ENCODE data around the gene ATG9B.

The ATG9B gene, protein sequence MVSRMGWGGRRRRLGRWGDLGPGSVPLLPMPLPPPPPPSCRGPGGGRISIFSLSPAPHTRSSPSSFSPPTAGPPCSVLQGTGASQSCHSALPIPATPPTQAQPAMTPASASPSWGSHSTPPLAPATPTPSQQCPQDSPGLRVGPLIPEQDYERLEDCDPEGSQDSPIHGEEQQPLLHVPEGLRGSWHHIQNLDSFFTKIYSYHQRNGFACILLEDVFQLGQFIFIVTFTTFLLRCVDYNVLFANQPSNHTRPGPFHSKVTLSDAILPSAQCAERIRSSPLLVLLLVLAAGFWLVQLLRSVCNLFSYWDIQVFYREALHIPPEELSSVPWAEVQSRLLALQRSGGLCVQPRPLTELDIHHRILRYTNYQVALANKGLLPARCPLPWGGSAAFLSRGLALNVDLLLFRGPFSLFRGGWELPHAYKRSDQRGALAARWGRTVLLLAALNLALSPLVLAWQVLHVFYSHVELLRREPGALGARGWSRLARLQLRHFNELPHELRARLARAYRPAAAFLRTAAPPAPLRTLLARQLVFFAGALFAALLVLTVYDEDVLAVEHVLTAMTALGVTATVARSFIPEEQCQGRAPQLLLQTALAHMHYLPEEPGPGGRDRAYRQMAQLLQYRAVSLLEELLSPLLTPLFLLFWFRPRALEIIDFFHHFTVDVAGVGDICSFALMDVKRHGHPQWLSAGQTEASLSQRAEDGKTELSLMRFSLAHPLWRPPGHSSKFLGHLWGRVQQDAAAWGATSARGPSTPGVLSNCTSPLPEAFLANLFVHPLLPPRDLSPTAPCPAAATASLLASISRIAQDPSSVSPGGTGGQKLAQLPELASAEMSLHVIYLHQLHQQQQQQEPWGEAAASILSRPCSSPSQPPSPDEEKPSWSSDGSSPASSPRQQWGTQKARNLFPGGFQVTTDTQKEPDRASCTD

DNA sequence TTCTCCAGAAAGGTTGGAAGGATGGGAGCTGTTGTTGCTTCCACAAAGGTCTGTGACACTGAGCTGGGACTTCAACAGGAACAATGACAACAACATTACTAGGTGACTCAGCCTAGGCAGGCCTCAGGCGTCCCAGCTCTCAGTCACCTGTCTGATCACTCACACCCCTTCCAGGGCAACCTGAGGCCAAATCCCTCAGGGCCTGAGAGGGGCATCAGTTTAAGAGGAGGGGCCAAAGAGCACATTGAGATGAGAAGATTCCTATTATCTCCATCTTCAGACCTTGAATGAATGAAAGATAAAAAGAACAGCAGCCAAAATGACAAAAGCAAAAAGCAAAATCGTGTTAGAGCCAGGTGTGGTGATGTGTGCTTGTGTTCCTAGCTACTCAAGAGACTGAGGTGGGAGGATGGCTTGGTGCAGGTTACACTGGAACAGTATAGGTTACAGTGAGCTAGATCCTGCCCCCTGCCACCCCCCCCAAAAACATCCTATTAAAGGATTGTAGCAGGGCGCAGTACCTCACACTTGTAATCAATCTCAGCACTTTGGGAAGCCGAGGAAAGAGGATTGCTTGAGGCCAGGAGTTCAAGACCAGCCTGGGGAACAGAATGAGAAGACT is at the start of gene ATG9B:
ATG9B (minus strand) TSS at position 60 of the 622 bp plus-strand sequence. CDS start 71 bp downstream, outside the sequence.
- no peak for DNase-seq

DNA sequence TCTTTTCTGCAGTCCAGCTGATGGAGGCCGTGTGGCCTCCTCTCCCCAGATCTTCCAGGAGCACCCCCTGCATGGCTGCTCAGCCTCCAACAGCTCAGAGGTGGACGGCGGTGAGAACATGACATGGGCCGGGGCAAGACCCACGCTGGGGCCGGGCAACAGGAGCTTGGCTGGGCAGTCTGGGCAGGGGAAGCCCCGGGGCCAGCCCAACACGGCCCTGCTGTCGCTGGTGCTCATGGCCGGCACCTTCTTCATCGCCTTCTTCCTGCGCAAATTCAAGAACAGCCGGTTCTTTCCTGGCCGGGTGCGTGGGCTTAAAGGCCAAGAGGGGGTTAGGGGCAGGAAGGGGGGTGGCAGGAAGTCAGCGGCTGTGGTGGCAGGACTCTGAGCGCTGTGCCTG is 49.7 kb upstream of the ATG9B start:
- no peak for DNase-seq

DNA sequence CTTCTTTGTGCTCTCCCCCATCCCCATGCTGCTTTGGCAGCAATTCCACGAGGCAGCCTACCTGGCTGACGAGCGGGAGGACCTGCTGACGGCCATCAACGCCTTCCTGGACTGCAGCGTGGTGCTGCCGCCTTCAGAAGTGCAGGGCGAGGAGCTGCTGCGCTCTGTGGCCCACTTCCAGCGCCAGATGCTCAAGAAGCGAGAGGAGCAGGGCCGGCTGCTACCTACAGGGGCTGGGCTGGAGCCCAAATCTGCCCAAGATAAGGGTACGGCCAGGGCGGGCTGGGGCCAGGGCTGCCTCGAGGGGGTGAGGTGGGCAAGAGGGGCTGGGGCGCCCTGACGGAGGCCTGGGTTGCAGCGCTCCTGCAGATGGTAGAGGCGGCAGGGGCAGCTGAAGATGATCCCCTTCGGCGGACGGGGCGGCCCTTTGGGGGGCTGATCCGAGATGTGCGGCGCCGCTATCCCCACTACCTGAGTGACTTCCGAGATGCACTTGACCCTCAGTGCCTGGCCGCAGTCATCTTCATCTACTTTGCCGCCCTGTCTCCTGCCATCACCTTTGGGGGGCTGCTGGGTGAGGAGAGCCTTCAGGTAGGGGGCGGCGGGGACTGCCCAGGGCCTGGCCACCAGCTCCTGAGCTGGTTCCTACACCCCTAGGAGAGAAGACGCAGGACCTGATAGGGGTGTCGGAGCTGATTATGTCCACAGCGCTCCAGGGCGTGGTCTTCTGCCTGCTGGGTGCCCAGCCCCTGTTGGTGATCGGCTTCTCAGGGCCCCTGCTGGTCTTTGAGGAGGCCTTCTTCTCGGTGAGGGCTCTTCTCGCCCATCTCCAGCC is 47.0 kb upstream of the ATG9B start:
- DNase-seq, result no peak

DNA sequence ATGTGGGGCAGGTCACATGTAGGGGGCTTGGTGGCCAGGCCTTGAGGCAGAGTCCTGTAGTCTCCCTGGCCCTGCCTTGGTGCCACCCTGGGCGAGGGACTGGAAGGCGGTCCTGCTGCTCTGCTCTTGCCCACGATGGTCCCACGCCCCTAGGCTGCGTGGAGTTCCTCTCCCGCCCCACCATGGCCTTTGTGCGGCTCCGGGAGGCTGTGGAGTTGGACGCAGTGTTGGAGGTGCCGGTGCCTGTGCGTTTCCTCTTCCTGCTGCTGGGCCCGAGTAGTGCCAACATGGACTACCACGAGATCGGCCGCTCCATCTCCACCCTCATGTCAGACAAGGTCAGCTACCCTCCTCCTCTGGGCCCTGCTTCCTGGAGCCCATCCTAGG is 46.3 kb upstream of the ATG9B start:
- DNase-seq, result no peak

DNA sequence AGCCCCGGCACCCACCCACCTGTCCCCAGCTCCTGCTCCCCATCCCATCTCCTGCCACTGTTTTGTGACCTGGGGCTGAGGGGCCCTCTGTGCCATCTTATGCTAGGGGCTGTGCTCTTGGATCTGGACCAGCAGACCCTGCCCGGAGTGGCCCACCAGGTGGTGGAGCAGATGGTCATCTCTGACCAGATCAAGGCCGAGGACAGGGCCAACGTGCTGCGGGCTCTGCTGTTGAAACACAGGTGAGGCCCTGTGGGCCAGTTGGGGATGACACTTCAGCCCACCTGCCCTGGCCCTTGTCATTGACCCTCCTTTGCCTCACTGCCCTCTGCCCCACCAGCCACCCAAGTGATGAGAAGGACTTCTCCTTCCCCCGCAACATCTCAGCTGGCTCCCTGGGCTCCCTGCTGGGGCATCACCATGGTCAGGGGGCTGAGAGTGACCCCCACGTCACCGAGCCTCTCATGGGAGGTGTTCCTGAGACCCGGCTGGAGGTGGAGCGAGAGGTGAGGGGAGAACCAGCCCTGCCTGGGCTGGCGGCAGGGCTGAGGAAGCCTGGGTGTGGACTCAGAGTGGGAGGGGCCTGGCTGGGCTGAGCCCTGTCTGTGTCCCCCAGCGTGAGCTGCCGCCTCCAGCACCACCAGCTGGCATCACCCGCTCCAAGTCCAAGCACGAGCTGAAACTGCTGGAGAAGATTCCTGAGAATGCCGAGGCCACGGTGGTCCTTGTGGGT is 45.7 kb upstream of the ATG9B start:
- no peak for DNase-seq

DNA sequence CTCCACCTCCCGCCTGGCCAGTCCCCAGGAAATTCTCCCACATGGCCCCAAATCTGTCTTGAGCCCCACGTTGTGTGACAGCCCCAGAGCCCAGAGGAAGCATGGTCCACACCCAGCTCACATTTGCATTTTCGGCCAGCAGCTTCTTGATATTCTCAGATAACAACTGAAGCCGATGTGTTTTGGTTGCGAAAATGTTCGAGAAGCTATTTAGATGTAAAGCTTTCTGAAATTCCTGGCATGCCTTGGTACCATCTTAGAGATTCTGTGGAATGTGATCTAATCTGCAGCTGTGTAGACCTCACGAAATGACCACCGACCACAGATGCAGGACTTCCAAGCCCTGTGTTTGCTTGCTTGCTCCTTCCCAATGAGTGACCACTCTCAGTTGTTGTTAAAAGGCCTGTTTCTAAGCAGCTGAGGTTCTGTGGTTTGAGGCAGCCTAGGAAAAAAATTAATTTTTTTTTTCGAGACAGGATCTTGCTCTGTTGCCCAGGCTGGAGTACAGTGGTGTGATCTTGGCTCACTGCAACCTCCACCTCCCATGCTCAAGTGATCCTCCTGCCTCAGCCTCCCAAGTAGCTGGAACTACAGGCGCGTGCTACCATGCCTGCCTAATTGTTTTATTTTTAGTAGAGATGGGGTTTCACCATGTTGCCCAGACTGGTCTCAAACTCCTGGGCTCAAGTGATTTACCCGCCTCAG is 43.9 kb upstream of the ATG9B start:
- no peak for DNase-seq

DNA sequence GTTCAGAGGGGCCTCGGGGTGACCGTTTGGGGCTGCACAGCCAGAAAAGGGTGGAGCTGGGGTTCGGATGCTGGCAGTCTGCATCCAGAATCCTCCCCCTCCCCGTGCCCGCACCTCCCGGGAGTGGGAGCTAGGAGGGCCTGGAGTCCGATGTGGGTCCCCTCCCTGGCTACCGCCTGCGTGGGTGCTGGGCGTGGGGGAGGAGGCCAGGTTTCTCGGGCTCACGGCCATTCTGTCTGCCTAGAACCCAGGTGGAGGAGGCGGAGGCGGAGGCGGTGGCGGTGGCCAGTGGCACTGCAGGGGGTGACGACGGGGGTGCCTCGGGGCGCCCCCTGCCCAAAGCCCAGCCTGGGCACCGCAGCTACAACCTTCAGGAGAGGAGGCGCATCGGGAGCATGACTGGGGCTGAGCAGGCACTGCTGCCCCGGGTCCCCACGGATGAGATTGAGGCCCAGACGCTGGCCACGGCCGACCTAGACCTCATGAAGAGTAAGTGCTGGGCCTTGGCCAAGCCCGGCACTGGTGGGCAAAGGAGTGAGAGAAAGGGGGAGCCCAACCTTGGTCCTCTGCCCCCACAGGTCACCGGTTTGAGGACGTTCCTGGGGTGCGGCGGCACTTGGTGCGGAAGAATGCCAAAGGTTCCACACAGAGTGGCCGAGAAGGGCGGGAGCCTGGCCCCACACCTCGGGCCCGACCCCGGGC is 42.1 kb upstream of the ATG9B start:
- DNase-seq, result no peak

DNA sequence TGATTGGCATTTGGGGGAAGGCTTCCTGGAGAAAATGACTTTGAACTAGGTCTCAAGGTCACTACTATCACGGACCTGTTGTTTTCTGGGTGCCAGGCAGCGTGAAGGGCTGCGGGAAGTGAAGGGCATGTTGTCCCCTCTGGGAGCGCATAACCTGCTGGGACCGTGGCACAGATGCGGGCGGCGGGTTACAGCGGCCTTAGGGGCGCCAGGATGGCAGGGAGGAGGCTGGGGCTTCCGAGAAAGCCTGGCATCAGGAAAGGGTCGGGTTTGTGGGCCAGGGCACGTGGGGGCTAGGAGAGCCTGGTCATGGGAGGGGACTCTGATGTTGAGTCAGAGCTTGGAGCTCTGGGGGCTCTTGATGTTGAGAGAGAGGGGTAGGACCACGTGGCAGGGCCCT is 41.2 kb upstream of the ATG9B start:
- no peak for DNase-seq

DNA sequence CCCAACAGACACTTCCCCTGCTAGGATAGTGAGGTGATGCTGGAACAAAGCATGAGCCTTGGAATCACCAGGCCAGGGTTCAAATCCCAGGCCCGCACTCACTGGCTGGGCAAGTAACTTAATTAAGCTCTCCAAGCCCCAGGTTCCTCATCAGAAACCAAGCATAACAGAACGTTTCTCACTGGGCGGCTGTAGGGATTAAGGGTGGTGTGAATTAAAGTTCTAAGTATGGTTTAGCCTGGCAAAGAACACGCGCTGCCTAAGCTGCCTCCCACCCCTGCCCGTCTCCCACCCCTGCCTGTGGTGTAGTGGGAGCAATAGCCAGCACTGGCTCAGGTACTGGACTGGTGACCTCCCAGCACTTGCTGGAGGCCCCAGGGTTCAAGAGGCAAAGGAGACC is 40.7 kb upstream of the ATG9B start:
- no peak for DNase-seq

DNA sequence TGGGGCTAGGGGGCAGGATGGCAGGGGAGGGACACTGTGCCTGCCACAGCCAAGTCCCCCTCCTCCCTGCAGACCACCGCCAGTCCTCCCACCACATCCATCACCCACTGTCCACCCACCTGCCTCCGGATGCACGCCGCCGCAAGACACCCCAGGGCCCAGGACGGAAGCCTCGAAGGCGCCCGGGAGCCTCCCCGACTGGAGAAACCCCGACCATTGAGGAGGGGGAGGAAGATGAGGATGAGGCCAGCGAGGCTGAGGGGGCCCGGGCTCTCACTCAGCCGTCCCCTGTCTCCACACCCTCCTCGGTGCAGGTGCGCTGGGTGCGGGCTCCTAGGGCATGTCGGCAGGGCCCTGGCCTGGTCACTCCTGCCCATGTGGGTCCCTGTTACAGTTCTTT is 40.2 kb upstream of the ATG9B start:
- DNase-seq, result no peak

DNA sequence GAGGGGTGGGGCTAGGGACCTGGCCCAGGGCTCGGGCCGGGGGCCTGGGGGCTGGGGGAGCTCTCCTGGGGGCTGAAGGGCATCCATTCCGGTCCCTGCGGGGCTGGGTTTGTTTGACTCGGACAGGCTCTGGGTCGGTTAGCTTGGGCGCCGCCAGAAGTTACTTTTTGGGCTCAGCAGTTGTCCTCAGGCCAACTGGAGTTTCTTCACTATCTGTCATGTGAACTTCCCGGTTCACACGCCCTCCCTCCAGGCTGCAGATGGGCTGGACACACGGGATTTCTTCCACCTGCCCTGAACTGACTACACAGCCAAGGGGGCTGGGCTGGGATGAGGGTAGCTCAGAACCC is 38.9 kb upstream of the ATG9B start:
- no peak for DNase-seq

DNA sequence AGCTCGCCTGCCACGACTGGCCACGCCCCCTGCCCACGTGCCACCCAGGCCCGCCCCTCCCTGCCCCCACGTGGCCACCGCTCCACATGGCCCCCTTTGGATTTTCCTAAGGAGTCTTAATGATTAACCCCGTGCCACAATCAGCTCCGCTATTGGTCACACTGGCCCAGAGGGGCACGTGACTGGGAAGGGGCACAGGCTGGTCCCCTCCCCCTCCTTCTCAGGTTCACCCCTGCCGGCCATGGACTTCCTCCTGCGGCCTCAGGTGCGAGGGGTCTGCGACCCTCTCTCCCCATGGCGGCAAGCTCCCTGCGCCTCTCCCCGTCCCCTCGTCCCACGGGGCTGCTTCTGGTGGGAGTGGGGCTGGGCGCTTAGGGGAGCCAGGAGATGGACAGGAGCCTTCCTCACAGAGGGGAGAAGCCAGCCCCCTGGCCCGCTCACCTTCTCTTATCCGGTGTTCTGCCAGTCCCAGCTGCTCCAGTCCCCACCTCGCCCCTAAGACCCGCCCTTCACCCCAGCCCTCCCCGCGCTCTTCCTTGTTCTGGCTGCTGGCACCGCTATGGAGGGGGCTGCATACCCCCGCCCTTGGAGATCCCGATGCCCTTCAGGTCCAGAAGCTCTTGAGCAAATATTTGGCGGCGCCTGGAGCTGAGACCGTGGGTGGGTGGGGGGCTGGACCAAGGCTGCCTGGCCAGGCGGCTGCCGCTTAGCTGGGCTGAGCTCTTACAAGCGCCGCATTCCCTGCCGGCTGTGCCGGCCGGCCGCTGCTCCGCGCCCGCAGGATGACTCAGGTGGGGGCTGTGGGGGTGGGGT is 38.3 kb upstream of the ATG9B start:
- DNase-seq, result no peak

DNA sequence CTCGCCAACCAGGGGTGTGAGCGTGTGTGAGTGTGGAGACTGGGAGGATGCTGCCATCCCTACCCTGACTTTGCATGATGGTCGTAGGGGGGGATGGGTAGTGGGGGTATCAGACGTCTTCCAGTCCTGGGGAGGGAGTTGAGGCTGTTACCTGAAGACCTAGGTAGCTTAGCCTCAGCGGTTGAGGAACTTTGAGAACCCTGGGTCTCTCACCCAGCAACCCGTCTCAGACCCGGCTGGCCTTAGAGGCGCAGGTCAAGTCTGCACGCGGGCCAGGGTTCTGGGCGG is 37.8 kb upstream of the ATG9B start:
- no peak for DNase-seq

DNA sequence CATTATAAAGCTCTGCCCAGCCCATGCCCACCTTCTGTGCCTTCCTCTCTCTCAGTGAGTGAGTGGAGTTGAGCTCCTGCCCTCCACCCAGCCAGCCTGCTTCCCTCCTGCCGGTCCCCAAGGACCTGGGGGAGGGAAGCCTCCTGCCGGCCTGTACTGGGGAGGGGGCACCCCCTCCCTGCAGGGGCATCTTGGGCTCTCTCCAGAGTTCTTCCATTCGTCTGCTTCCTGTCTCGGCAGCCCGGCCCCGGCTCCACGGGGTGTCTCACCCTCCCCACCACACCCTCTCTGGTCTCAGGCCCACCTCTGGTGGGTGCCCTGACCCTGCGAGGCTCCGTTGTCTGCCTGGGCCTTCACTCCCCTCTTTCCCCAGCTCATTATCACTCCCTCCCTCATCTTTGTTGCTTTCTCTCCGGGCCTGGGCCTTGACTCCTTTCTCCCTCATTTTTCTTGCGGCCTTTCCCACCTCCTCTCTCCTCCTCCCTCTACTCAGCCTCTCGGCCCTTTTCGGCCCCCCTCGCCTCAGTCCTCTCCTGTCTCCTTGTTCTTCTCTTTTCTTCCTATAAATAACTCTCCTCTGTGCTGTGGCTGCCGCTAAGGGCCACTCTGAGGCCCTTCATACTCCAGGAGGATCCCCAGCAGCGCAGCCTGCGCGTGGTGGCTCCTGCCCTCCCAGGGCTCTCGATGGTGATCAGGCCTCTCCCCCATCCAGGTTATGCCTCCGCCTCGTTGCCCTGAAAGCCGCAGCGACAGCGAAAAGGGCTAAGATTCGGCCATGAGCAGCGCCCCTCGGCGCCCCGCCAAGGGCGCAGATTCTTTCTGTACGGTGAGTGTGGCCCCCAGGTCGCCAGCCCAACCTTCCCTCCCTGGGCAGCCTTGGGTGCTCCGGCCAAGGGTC is 37.2 kb upstream of the ATG9B start:
- no peak for DNase-seq

DNA sequence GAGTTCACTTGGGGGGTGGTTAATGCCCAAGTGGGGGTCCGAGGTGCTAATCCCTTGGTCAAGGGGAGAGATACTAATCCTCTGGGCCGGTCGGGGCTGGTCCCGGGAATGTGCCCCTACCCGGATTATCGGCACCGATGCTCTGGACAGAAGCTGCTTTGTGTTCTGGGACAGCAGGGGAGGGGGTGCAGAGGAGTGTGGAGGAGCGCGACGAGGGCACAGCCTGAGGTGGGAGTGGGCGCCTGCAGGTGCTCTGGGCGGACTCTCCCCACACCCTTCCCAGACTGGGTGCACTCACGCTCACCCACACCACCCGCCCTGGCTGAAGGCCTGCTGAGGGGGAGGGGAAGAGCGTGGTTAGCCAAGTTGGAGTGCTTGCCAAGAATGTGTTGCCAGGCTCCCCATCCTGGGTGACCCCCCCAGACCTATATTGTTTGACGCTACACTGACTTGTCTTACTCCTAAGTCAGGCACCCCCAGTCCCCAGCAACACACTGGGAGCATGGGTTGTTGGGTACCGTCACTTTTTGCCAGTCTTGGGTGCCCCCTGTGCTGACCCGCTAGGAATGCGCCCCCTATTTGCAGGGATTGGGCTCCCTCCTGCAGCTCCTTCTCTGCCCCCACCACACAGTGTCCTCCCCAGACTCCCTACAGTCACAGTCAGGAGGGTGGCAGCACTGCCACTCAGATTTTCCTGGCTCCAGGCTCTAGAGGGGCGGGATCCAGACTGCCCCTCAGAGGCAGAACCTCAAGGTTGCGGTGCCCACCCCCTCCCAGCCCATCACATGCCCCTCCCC is 36.3 kb upstream of the ATG9B start:
- peak; percentile 65 for DNase-seq

DNA sequence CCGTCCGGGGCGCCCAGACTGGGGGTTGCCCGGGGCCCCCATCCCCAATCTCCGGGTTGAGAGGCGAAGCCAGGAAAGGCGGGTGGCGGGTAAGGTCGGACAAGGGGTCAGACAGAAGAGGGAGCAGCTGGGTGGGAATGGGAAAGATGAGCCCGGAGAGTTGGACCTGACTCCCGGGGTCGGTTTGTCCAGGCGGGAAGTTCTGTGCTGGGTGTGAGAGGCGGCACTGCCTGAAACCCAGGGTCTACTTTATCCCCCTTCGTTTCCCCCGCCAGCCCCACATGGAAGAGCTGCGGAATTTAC is 35.8 kb upstream of the ATG9B start:
- no peak for DNase-seq

DNA sequence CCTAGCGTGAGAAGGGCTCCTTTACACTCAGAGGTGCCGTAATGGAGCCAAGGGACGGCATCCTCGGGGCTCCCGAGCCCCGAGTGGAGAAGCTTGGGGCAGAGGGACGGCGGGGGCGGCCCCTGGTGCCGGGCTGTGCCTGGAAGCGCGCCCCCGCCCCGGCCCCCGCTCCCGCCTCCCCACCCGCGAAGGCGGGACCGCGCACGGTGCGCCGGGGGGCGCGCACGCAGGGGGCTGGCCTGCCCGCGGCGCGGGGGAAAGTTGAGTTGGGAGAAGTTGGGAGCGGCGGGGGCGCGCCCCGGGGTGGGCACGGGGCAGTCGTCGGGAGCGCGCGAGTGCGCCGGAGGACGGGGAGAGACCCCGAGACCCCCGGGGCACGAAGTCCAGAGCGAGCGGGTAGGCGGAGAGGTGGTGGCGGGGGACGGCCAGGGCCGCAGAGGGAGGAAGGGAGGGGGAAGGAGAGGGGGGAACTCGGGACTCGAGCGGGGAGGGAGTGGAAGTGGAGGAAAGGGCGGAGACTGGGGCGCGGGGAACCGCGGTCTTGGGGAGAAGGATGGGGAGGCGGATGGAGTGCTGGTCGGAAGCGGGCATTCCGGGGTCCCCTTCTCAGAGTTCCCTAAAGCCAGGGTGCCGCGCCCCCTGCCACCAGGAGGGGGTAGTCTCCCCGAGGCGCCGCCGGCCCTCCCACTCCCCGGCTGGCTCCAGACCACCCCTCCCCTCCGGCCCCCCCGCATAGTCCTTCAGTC is 35.2 kb upstream of the ATG9B start, which contains the start of gene SLC4A2:
SLC4A2 (plus strand) TSS at position 223 of the 746 bp plus-strand sequence. CDS start 2,399 bp downstream, outside the sequence.
- DNase-seq, result peak; percentile 89
